ENCODE results near the gene KLHL22.

The KLHL22 gene

GRCh38 chr22:20441631-20442484 lies 53.7 kb downstream of the KLHL22 start:
- Histone ChIP-seq H3K4me1 (ENCODE audit: control insufficient read depth, insufficient read depth, low read length) (peaks cover 4% of the 10 kb centered on the region), H3K27ac (ENCODE audit: low read depth, low read length) (no peak overlapping the region), H3K4me3 (ENCODE audit: low read length) (no peak overlapping the region), H3K9ac (ENCODE audit: low read length) (no peak overlapping the region), H3K36me3 (ENCODE audit: control insufficient read depth, insufficient read depth, low read length) (peaks cover 6% of the 10 kb centered on the region), H3K27me3 (ENCODE audit: control insufficient read depth, insufficient read depth, low read length) (no peaks in the 10 kb centered on the region)

- Histone ChIP-seq H3K4me1 (ENCODE audit: control insufficient read depth, insufficient read depth, low read length) (peaks cover 8% of the 10 kb centered on the region), H3K27ac (ENCODE audit: low read depth, low read length) (no peak overlapping the region), H3K27me3 (ENCODE audit: control insufficient read depth, insufficient read depth, low read length) (no peaks in the 10 kb centered on the region), H3K4me3 (ENCODE audit: low read length) (no peak overlapping the region), H3K36me3 (ENCODE audit: control insufficient read depth, insufficient read depth, low read length) (peaks cover 6% of the 10 kb centered on the region), H3K9ac (ENCODE audit: low read length) (no peak overlapping the region)
Observed at GRCh38 chr22:20440637-20441591, 54.7 kb downstream of the KLHL22 start.

GRCh38 chr22:20439928-20440575 lies 55.5 kb downstream of the KLHL22 start:
- Histone ChIP-seq H3K4me3 (ENCODE audit: low read length) (no peak overlapping the region), H3K27me3 (ENCODE audit: control insufficient read depth, insufficient read depth, low read length) (peaks cover 2% of the 10 kb centered on the region), H3K27ac (ENCODE audit: low read depth, low read length) (no peak overlapping the region), H3K36me3 (ENCODE audit: control insufficient read depth, insufficient read depth, low read length) (peaks cover 6% of the 10 kb centered on the region), H3K4me1 (ENCODE audit: control insufficient read depth, insufficient read depth, low read length) (peaks cover 11% of the 10 kb centered on the region), H3K9ac (ENCODE audit: low read length) (no peak overlapping the region)

GRCh38 chr22:20439556-20439927 lies 56.1 kb downstream of the KLHL22 start:
- Histone ChIP-seq H3K27ac (ENCODE audit: low read depth, low read length) (no peak overlapping the region), H3K27me3 (ENCODE audit: control insufficient read depth, insufficient read depth, low read length) (peaks cover 2% of the 10 kb centered on the region), H3K36me3 (ENCODE audit: control insufficient read depth, insufficient read depth, low read length) (peaks cover 6% of the 10 kb centered on the region), H3K4me1 (ENCODE audit: control insufficient read depth, insufficient read depth, low read length) (peaks cover 11% of the 10 kb centered on the region), H3K9ac (ENCODE audit: low read length) (no peak overlapping the region), H3K4me3 (ENCODE audit: low read length) (no peak overlapping the region)

- H3K9ac ChIP-seq (ENCODE audit: low read length): peak overlapping the region; percentile 21
- H3K27ac ChIP-seq (ENCODE audit: low read depth, low read length): peak overlapping the region; percentile 77
- H3K4me3 ChIP-seq (ENCODE audit: low read length): peak overlapping the region; percentile 48
Observed at GRCh38 chr22:20438678-20439492, 56.7 kb downstream of the KLHL22 start.

GRCh38 chr22:20438427-20438677 lies 57.2 kb downstream of the KLHL22 start:
- Histone ChIP-seq H3K4me1 (ENCODE audit: control insufficient read depth, insufficient read depth, low read length) (peaks cover 11% of the 10 kb centered on the region), H3K27me3 (ENCODE audit: control insufficient read depth, insufficient read depth, low read length) (peaks cover 2% of the 10 kb centered on the region), H3K27ac (ENCODE audit: low read depth, low read length) (peak overlapping the region; percentile 77), H3K36me3 (ENCODE audit: control insufficient read depth, insufficient read depth, low read length) (peaks cover 6% of the 10 kb centered on the region), H3K9ac (ENCODE audit: low read length) (peak overlapping the region; percentile 21), H3K4me3 (ENCODE audit: low read length) (peak overlapping the region; percentile 48)

More at GRCh38 chr22:20438678-20439492, 56.7 kb downstream of the KLHL22 start:
- H3K36me3 ChIP-seq (ENCODE audit: control insufficient read depth, insufficient read depth, low read length): peaks cover 6% of the 10 kb centered on the region
- H3K4me1 ChIP-seq (ENCODE audit: control insufficient read depth, insufficient read depth, low read length): peaks cover 11% of the 10 kb centered on the region
- peaks cover 2% of the 10 kb centered on the region for H3K27me3 ChIP-seq (ENCODE audit: control insufficient read depth, insufficient read depth, low read length)

GRCh38 chr22:20437613-20438426 lies 57.8 kb downstream of the KLHL22 start, which contains the start of gene SCARF2:
Gene SCARF2, minus strand, starts transcription at chr22:20437825. Its CDS starts 71 bp downstream, at chr22:20437754.
- Histone ChIP-seq H3K36me3 (ENCODE audit: control insufficient read depth, insufficient read depth, low read length) (peaks cover 6% of the 10 kb centered on the region), H3K4me3 (ENCODE audit: low read length) (peak within 1 kb of the TSS; percentile 58), H3K4me1 (ENCODE audit: control insufficient read depth, insufficient read depth, low read length) (peaks cover 11% of the 10 kb centered on the region), H3K27me3 (ENCODE audit: control insufficient read depth, insufficient read depth, low read length) (peaks cover 2% of the 10 kb centered on the region), H3K9ac (ENCODE audit: low read length) (peak within 1 kb of the TSS; percentile 24), H3K27ac (ENCODE audit: low read depth, low read length) (peak within 1 kb of the TSS; percentile 77)

GRCh38 chr22:20436768-20437612 lies 58.6 kb downstream of the KLHL22 start:
- peak overlapping the region; percentile 58 for H3K4me3 ChIP-seq (ENCODE audit: low read length)
- peak overlapping the region; percentile 65 for H3K27ac ChIP-seq (ENCODE audit: low read depth, low read length)
- H3K36me3 ChIP-seq (ENCODE audit: control insufficient read depth, insufficient read depth, low read length): peaks cover 2% of the 10 kb centered on the region
- H3K27me3 ChIP-seq (ENCODE audit: control insufficient read depth, insufficient read depth, low read length): peaks cover 4% of the 10 kb centered on the region
- peak overlapping the region; percentile 24 for H3K9ac ChIP-seq (ENCODE audit: low read length)
- peaks cover 11% of the 10 kb centered on the region for H3K4me1 ChIP-seq (ENCODE audit: control insufficient read depth, insufficient read depth, low read length)

- peaks cover 6% of the 10 kb centered on the region for H3K27me3 ChIP-seq (ENCODE audit: control insufficient read depth, insufficient read depth, low read length)
- H3K4me1 ChIP-seq (ENCODE audit: control insufficient read depth, insufficient read depth, low read length): peaks cover 11% of the 10 kb centered on the region
- H3K36me3 ChIP-seq (ENCODE audit: control insufficient read depth, insufficient read depth, low read length): no peaks in the 10 kb centered on the region
- H3K9ac ChIP-seq (ENCODE audit: low read length): no peak overlapping the region
- no peak overlapping the region for H3K27ac ChIP-seq (ENCODE audit: low read depth, low read length)
- peak overlapping the region; percentile 58 for H3K4me3 ChIP-seq (ENCODE audit: low read length)
Observed at GRCh38 chr22:20436307-20436767, 59.3 kb downstream of the KLHL22 start.

- H3K27me3 ChIP-seq (ENCODE audit: control insufficient read depth, insufficient read depth, low read length): peaks cover 9% of the 10 kb centered on the region
- peak overlapping the region; percentile 58 for H3K4me3 ChIP-seq (ENCODE audit: low read length)
- no peak overlapping the region for H3K27ac ChIP-seq (ENCODE audit: low read depth, low read length)
- H3K4me1 ChIP-seq (ENCODE audit: control insufficient read depth, insufficient read depth, low read length): peaks cover 13% of the 10 kb centered on the region
- H3K36me3 ChIP-seq (ENCODE audit: control insufficient read depth, insufficient read depth, low read length): no peaks in the 10 kb centered on the region
- no peak overlapping the region for H3K9ac ChIP-seq (ENCODE audit: low read length)
Observed at GRCh38 chr22:20435436-20436306, 59.9 kb downstream of the KLHL22 start.

Measured in rectal smooth muscle tissue (tissue), 1 donor.